ENCODE measurements around the gene KCTD2.

- TF ChIP-seq KLF16 (CRISPR knock-in tag; IDR thresholded peaks at IDR 0.05) (no peak), ZFP36L1 (CRISPR knock-in tag; IDR thresholded peaks at IDR 0.05) (no peak), HNF1A (IDR thresholded peaks at IDR 0.05; ENCODE audit: low read depth) (no peak), HNF1A (CRISPR knock-in tag; IDR thresholded peaks at IDR 0.05; ENCODE audit: borderline replicate concordance) (no peak), ZHX1 (CRISPR knock-in tag; IDR thresholded peaks at IDR 0.05; ENCODE audit: low read depth) (no peak), ZNF672 (CRISPR knock-in tag; IDR thresholded peaks at IDR 0.05) (no peak), RERE (CRISPR knock-in tag; IDR thresholded peaks at IDR 0.05; ENCODE audit: low read depth) (no peak), PHF21A (CRISPR knock-in tag; IDR thresholded peaks at IDR 0.05) (no peak), ZNF747 (CRISPR knock-in tag; IDR thresholded peaks at IDR 0.05; ENCODE audit: borderline replicate concordance) (no peak), ZBTB33 (CRISPR knock-in tag; IDR thresholded peaks at IDR 0.05) (no peak), CENPT (CRISPR knock-in tag; IDR thresholded peaks at IDR 0.05; ENCODE audit: low read depth) (no peak), CTCF (CRISPR knock-in tag; IDR thresholded peaks at IDR 0.05) (no peak), PAF1 (CRISPR knock-in tag; IDR thresholded peaks at IDR 0.05) (no peak)
- TF ChIP-seq, protein P1, sequence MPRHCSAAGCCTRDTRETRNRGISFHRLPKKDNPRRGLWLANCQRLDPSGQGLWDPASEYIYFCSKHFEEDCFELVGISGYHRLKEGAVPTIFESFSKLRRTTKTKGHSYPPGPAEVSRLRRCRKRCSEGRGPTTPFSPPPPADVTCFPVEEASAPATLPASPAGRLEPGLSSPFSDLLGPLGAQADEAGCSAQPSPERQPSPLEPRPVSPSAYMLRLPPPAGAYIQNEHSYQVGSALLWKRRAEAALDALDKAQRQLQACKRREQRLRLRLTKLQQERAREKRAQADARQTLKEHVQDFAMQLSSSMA (CRISPR knock-in tag; IDR thresholded peaks at IDR 0.05), result no peak
Measured at GRCh38 chr17:75048249-75048878, 1.3 kb downstream of the KCTD2 start.

Measured in HepG2 (cell line).